Tibial nerve (tissue), 4 donors: ENCODE data around the gene KCNH2. TPM values are rescaled to one million over a fixed set of nuclear protein-coding genes. Genes with fewer than 3 reads are reported as not detected.
"Not testable (repeated sequence)": the region's sequence is repeated elsewhere in the genome, so short reads cannot be mapped to it uniquely, and the experiment has no call there.

Experiments used
- DNase-seq, 2 donors: peaks; one replicate each; pipeline ENCODE4 v3.0.0-alpha.2; 2019; ENCODE audit warnings: low spot score in 2 of 2
- H3K27ac ChIP-seq, 4 donors: fragments of 200-600 bp; sonication (generic) in 3 of 4; one replicate each; pipeline ENCODE4 v1.5.1; 2017 to 2019; ENCODE audit warnings: mild to moderate bottlenecking in 1 of 4
- H3K27me3 ChIP-seq, 2 donors: fragments of 200-600 bp; sonication (generic) in 1 of 2; one replicate each; pipeline versions ENCODE4 v1.5.1 to v1.6.0; 2017 to 2019
- H3K36me3 ChIP-seq, 3 donors: fragments of 200-600 bp; sonication (generic); one replicate each; pipeline ENCODE4 v1.5.1; 2018 to 2019
- H3K4me1 ChIP-seq, 4 donors: fragments of 200-600 bp; sonication (generic) in 3 of 4; one replicate each; pipeline ENCODE4 v1.5.1; 2017 to 2019
- H3K4me3 ChIP-seq, 4 donors: fragments of 200-600 bp; sonication (generic) in 3 of 4; one replicate each; pipeline ENCODE4 v1.5.1; 2017 to 2019; ENCODE audit warnings: mild to moderate bottlenecking in 1 of 4, moderate library complexity in 1 of 4
- H3K9me3 ChIP-seq, 4 donors: fragments of 200-600 bp; sonication (generic) in 3 of 4; one replicate each; pipeline ENCODE4 v1.5.1; 2017 to 2019
- EP300 ChIP-seq, 2 donors: sonication (generic); formaldehyde crosslinking; IDR thresholded peaks; one replicate each; pipeline ENCODE4 v1.6.1; 2017; ENCODE audit warnings: antibody characterized with exemption in 2 of 2, mild to moderate bottlenecking in 1 of 2
- POLR2A ChIP-seq, 2 donors: fragments of 450-650 bp; IDR thresholded peaks; one replicate each; pipeline ENCODE4 v1.6.1; 2017; ENCODE audit warnings: antibody characterized with exemption in 2 of 2, mild to moderate bottlenecking in 2 of 2, moderate library complexity in 2 of 2
- WGBS, 2 donors: methylation state at CpG; one replicate each; pipeline ENCODE4 v1.1.5; 2018; 5-methylcytosine and 5-hydroxymethylcytosine counted together
- total RNA-seq, 4 donors: library from RNA; depleted of rRNA; stranded (reverse); fragments of >200 nt; gene quantifications; one replicate each; pipeline ENCODE4 v1.1.0, GENCODE V29; 2016
- TF ChIP-seq, protein P1 (sequence below), 5 experiments: fragments of 200-600 bp in 3 of 5; fragments of 450-650 bp in 2 of 5; sonication (generic) in 3 of 5; IDR thresholded peaks; one replicate each; pipeline ENCODE4 v1.5.1; 2016 to 2019; ENCODE audit warnings: antibody characterized with exemption in 5 of 5, mild to moderate bottlenecking in 3 of 5, moderate library complexity in 2 of 5

The KCNH2 gene, protein sequence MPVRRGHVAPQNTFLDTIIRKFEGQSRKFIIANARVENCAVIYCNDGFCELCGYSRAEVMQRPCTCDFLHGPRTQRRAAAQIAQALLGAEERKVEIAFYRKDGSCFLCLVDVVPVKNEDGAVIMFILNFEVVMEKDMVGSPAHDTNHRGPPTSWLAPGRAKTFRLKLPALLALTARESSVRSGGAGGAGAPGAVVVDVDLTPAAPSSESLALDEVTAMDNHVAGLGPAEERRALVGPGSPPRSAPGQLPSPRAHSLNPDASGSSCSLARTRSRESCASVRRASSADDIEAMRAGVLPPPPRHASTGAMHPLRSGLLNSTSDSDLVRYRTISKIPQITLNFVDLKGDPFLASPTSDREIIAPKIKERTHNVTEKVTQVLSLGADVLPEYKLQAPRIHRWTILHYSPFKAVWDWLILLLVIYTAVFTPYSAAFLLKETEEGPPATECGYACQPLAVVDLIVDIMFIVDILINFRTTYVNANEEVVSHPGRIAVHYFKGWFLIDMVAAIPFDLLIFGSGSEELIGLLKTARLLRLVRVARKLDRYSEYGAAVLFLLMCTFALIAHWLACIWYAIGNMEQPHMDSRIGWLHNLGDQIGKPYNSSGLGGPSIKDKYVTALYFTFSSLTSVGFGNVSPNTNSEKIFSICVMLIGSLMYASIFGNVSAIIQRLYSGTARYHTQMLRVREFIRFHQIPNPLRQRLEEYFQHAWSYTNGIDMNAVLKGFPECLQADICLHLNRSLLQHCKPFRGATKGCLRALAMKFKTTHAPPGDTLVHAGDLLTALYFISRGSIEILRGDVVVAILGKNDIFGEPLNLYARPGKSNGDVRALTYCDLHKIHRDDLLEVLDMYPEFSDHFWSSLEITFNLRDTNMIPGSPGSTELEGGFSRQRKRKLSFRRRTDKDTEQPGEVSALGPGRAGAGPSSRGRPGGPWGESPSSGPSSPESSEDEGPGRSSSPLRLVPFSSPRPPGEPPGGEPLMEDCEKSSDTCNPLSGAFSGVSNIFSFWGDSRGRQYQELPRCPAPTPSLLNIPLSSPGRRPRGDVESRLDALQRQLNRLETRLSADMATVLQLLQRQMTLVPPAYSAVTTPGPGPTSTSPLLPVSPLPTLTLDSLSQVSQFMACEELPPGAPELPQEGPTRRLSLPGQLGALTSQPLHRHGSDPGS
- 1 to 10 TPM; 1.5 to 9.0 (median 2.4) TPM for total RNA-seq

DNA sequence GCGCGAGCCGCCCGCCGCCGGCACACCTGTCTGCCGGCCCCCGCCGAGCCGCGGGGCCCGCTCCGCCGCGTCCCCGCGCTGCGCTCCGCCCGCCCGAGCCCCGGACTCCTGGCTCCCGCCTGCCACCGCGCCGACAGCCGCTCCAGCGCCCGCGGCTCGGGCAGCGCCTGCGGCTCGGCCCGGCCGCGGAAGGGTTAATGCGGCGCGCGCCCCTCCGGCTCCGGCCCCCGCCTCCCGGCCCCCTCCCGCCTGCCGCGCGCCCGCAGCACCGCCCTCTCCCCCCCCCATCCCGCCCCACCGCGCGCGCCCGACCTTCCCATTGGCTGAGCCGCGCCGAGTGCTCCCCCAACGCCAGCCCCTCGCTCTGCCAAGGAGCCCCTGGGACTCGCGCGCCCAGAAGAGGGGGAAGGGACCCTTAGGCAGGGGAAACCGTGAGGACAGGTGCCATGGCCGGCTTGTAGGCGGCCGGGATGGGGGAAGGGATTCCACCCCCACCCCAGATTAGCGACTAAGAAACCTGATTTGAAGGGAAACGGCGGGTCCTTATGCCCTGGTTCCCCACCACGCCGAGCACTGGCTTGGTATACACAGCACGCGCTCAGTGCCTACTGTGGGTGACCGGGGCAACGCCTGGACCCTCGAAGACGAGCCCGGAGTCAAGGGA lies at the start of gene KCNH2:
Gene KCNH2, minus strand, starts transcription at position 196 of the 664 bp plus-strand sequence. CDS start 408 bp downstream, outside the sequence.
- WGBS, 2 donors: 0 to 1% methylated on average over 34 to 48 of the region's 81 CpGs
- TF ChIP-seq EP300 (IDR thresholded peaks at IDR 0.05) (no peak), POLR2A (IDR thresholded peaks at IDR 0.05) (no peak)
- TF ChIP-seq, protein P1, sequence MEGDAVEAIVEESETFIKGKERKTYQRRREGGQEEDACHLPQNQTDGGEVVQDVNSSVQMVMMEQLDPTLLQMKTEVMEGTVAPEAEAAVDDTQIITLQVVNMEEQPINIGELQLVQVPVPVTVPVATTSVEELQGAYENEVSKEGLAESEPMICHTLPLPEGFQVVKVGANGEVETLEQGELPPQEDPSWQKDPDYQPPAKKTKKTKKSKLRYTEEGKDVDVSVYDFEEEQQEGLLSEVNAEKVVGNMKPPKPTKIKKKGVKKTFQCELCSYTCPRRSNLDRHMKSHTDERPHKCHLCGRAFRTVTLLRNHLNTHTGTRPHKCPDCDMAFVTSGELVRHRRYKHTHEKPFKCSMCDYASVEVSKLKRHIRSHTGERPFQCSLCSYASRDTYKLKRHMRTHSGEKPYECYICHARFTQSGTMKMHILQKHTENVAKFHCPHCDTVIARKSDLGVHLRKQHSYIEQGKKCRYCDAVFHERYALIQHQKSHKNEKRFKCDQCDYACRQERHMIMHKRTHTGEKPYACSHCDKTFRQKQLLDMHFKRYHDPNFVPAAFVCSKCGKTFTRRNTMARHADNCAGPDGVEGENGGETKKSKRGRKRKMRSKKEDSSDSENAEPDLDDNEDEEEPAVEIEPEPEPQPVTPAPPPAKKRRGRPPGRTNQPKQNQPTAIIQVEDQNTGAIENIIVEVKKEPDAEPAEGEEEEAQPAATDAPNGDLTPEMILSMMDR (IDR thresholded peaks at IDR 0.05): no peak
- Histone ChIP-seq H3K4me1 (peaks cover 0 to 56% (median 20%) of the 10 kb centered on the region in 4 donors), H3K27ac (no peak within 1 kb of the TSS), H3K27me3 (peaks cover 0 to 56% of the 10 kb centered on the region in 2 donors), H3K9me3 (no peaks in the 10 kb centered on the region), H3K36me3 (no peaks in the 10 kb centered on the region), H3K4me3 (peak within 1 kb of the TSS; percentile 24 to 50 (median 33))
- no peak for DNase-seq

DNA sequence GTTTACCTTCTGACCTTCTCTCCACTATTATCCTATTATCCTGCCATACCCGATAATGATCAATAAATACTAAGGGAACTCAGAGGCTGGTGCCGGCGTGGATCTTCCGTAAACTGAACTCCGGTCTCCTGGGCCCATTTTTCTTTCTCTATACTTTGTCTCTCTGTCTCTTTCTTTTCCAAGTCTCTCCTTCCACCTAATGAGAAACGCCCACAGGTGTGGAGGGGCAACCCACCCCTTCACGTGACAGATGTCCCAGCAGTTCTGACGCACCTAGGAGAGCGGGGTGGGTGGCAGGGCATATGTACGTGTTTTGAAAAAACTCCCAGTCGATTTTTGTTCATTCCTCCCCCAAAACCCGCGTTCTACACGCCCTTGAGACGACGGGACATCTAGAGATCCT lies 49.6 kb upstream of the KCNH2 start:
- H3K9me3 ChIP-seq, DNase-seq: not testable (repeated sequence)
- Histone ChIP-seq H3K27ac (peak overlapping the region; percentile 49 to 92 (median 77)), H3K4me3 (peak overlapping the region; percentile 43 to 82 (median 66)), H3K36me3 (peaks cover 0 to 21% (median 0%) of the 10 kb centered on the region in 3 donors), H3K27me3 (peaks cover 0 to 13% of the 10 kb centered on the region in 2 donors), H3K4me1 (peaks cover 0 to 17% (median 7%) of the 10 kb centered on the region in 4 donors)
- peak in 1 of 2 donors; percentile 21 for TF ChIP-seq POLR2A (IDR thresholded peaks at IDR 0.05)
- 10 to 12% methylated on average over 16 of the region's 16 CpGs for WGBS, 2 donors

DNA sequence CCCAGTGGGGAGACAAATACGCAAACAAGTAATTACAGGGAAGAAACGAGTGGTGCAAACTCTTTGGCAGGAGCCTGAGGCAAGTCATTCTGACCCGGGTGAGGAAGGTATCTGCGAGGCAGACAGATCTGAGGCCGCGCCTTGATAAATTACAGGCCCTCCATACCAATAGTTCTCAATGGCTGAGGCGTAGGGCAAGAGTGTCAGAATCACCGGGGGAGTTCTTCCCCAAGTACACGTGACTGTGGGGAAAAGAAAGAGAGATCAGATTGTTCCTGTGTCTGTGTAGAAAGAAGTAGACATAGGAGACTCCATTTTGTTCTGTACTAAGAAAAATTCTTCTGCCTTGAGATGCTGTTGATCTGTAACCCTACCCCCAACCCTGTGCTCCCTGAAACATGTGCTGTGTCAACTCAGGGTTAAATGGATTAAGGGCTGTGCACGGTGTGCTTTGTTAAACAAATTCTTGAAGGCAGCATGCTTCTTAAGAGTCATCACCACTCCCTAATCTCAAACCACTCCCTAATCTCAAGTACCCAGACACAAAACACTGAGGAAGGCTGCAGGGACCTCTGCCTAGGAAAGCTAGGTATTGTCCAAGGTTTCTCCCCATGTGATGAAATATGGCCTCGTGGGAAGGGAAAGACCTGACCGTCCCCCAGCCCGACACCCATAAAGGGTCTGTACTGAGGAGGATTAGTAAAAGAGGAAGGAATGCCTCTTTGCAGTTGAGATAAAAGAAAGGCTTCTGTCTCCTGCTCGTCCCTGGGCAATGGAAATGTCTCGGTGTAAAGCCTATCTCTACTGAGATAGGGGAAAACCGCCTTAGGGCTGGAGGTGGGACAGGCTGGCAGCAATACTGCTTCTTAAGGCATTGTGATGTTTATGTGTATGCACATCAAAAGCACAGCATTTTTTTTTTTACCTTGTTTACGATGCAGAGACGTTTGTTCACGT lies 48.9 kb upstream of the KCNH2 start:
- peak overlapping the region in 3 of 4 donors; percentile 49 to 92 (median 76) for H3K27ac ChIP-seq
- H3K27me3 ChIP-seq: peaks cover 0 to 15% of the 10 kb centered on the region in 2 donors
- H3K4me1 ChIP-seq: peaks cover 0 to 17% (median 7%) of the 10 kb centered on the region in 4 donors
- not testable (repeated sequence) for H3K4me3 ChIP-seq, DNase-seq, H3K9me3 ChIP-seq
- WGBS, 2 donors: 44% methylated on average over 19 of the region's 19 CpGs
- peaks cover 0 to 15% (median 0%) of the 10 kb centered on the region in 3 donors for H3K36me3 ChIP-seq

DNA sequence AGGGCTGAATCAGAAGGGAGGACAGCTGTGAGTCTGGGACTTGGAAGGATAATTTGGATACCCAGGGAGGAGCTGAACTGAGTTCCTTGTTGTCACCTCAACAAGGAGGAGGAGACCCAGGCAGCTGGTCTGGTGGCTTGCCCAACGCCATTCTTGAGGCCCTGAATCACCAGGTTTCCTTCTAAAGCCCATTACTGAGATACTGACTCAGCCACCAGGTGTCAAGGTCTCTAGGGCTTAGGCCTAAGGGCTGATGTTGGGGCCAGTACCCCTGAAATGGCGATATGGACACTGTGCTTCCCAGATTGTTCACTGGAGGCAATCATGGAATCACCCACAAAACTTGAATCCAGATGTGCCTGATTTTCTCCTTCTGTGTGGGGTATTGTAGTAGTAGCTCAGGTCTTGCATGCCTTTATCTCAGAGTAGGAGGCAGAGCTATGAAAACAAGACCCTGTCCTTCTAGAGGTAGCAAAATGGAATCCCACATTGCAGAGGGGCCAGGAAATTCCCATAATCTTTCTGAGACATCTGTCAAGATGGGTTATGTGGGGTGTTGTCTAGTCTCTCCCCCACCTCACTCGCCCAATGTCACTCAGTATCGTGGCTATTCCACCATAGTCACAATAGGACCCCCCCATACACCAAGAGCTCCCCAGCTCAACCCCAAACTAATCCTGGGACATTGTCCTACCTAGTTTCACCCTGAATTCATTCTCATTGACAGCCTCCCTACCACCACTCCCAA lies 48.0 kb upstream of the KCNH2 start:
- no peaks in the 10 kb centered on the region for H3K9me3 ChIP-seq
- H3K27ac ChIP-seq: no peak overlapping the region
- H3K27me3 ChIP-seq: peaks cover 0 to 23% of the 10 kb centered on the region in 2 donors
- TF ChIP-seq, protein P1 (IDR thresholded peaks at IDR 0.05): no peak
- TF ChIP-seq EP300 (IDR thresholded peaks at IDR 0.05) (no peak), POLR2A (IDR thresholded peaks at IDR 0.05) (no peak)
- peaks cover 0 to 17% (median 7%) of the 10 kb centered on the region in 4 donors for H3K4me1 ChIP-seq
- no peak for DNase-seq
- H3K4me3 ChIP-seq: no peak overlapping the region
- 76 to 83% methylated on average over 3 to 4 of the region's 4 CpGs for WGBS, 2 donors
- H3K36me3 ChIP-seq: peaks cover 0 to 7% (median 0%) of the 10 kb centered on the region in 3 donors
